ENCODE data around the gene TUBB. TPM values are rescaled to one million over a fixed set of nuclear protein-coding genes. Genes with fewer than 3 reads are reported as not detected.

The TUBB gene
- total and polyA plus RNA-seq, 9 of the 15 experiments (the other 6 are each of a cell fraction or from before 2014, with no cell fraction given): 971 to 2,870 (median 1,478) TPM

DNA sequence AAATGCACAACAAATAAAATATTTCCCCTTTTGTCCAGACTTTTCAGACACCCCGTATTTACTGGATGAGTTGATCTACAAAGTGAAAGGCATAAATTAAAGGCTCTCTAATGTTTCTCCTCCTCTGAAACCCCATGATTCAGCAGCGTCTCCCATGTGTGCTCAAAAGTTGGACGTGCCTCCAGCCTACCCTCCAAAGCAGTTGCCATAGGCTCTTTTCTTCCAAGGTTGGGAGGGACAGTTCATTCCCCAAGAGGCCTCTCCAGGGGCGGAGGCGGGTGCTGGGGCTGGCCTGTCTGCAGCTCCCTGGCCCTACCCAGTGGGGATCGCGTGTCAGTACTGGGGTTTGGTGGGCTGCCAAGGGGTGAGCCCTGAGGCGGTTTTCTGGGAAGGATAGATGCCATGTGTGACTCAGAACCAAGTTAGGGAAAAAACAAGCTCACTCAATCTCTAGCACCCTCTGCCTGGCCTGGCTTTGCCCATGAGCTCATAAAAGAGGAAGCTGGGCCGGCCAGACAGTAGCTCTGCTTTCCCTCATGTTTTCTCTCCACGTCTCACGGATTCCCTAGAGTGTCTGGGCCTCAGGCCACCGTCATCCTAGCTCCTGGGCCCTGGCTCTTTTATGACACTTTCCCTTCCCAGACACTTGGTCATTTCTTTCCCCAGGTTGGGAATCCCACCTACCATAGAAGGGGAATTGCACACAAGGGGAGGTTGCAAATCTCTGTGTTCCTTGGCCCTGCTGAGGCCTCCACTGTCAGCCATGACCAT, 32.2 kb downstream of the TUBB start (continued):
- TF ChIP-seq PKNOX1 (IDR thresholded peaks at IDR 0.05) (no peak), KLF6 (CRISPR knock-in tag; IDR thresholded peaks at IDR 0.05; ENCODE audit: borderline replicate concordance) (0 out of 2 replicates have a peak, but pooled peaks have one; percentile 38), TAF9B (IDR thresholded peaks at IDR 0.05; ENCODE audit: partially characterized antibody) (no peak), CBX2 (IDR thresholded peaks at IDR 0.05; ENCODE audit: insufficient read depth, low read length, poor library complexity, severe bottlenecking) (no peak), FOXJ3 (CRISPR knock-in tag; IDR thresholded peaks at IDR 0.05) (no peak), MITF (IDR thresholded peaks at IDR 0.05) (no peak), GABPB2 (CRISPR knock-in tag; conservative IDR thresholded peaks at IDR 0.05) (no peak), GTF2F1 (IDR thresholded peaks at IDR 0.05; ENCODE audit: low read depth, low read length) (no peak), ZNF75A (CRISPR knock-in tag; IDR thresholded peaks at IDR 0.05) (no peak), DDX20 (tag; IDR thresholded peaks at IDR 0.05; ENCODE audit: low read depth) (0 out of 2 replicates have a peak, but pooled peaks have one; percentile 17), FOXO4 (CRISPR knock-in tag; IDR thresholded peaks at IDR 0.05) (no peak), SMARCC2 (IDR thresholded peaks at IDR 0.05; ENCODE audit: low read depth) (no peak), UBTF (IDR thresholded peaks at IDR 0.05; ENCODE audit: borderline replicate concordance in 1 of 2, low read depth in 2 of 2, low read length in 2 of 2) (no peak)
- TF ChIP-seq, protein P1, sequence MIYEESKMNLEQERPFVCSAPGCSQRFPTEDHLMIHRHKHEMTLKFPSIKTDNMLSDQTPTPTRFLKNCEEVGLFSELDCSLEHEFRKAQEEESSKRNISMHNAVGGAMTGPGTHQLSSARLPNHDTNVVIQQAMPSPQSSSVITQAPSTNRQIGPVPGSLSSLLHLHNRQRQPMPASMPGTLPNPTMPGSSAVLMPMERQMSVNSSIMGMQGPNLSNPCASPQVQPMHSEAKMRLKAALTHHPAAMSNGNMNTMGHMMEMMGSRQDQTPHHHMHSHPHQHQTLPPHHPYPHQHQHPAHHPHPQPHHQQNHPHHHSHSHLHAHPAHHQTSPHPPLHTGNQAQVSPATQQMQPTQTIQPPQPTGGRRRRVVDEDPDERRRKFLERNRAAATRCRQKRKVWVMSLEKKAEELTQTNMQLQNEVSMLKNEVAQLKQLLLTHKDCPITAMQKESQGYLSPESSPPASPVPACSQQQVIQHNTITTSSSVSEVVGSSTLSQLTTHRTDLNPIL (CRISPR knock-in tag; IDR thresholded peaks at IDR 0.05): no peak
- TF ChIP-seq, protein P2, sequence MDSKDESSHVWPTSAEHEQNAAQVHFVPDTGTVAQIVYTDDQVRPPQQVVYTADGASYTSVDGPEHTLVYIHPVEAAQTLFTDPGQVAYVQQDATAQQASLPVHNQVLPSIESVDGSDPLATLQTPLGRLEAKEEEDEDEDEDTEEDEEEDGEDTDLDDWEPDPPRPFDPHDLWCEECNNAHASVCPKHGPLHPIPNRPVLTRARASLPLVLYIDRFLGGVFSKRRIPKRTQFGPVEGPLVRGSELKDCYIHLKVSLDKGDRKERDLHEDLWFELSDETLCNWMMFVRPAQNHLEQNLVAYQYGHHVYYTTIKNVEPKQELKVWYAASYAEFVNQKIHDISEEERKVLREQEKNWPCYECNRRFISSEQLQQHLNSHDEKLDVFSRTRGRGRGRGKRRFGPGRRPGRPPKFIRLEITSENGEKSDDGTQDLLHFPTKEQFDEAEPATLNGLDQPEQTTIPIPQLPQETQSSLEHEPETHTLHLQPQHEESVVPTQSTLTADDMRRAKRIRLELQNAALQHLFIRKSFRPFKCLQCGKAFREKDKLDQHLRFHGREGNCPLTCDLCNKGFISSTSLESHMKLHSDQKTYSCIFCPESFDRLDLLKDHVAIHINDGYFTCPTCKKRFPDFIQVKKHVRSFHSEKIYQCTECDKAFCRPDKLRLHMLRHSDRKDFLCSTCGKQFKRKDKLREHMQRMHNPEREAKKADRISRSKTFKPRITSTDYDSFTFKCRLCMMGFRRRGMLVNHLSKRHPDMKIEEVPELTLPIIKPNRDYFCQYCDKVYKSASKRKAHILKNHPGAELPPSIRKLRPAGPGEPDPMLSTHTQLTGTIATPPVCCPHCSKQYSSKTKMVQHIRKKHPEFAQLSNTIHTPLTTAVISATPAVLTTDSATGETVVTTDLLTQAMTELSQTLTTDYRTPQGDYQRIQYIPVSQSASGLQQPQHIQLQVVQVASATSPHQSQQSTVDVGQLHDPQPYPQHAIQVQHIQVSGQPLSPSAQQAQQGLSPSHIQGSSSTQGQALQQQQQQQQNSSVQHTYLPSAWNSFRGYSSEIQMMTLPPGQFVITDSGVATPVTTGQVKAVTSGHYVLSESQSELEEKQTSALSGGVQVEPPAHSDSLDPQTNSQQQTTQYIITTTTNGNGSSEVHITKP (IDR thresholded peaks at IDR 0.05; ENCODE audit: partially characterized antibody): no peak

All from K562 (cell line).